Lower leg skin (tissue), 3 donors: ENCODE measurements around the gene AP1B1.

Experiments used
- CTCF ChIP-seq, 3 donors: fragments of 450-650 bp; IDR thresholded peaks; one replicate each; pipeline ENCODE4 v1.5.1; 2016; ENCODE audit warnings: antibody characterized with exemption in 3 of 3, mild to moderate bottlenecking in 3 of 3, moderate library complexity in 2 of 3
- POLR2A ChIP-seq, 2 donors: fragments of 450-650 bp; IDR thresholded peaks; one replicate each; pipeline ENCODE4 v1.6.1; 2016 to 2017; ENCODE audit warnings: antibody characterized with exemption in 2 of 2, mild to moderate bottlenecking in 1 of 2, moderate library complexity in 1 of 2

GRCh38 chr22:29300807-29301601, 87.4 kb downstream of the AP1B1 start:
- TF ChIP-seq POLR2A (IDR thresholded peaks at IDR 0.05): no peak
- no peak for TF ChIP-seq CTCF (IDR thresholded peaks at IDR 0.05)
